ENCODE results near the gene BCAR1.
"Not testable (repeated sequence)": the region's sequence is repeated elsewhere in the genome, so short reads cannot be mapped to it uniquely, and the experiment has no call there.

Gene BCAR1

GRCh38 chr16:75272629-75273028 is 21.2 kb upstream of the BCAR1 start:
- not testable (repeated sequence) for FAIRE-seq; DNase-seq (ENCODE audit: insufficient read length, low spot score)

GRCh38 chr16:75272097-75272551 is 20.7 kb upstream of the BCAR1 start:
- FAIRE-seq (peak; percentile 35), DNase-seq (ENCODE audit: insufficient read length, low spot score) (no peak)

GRCh38 chr16:75271441-75272096 is 20.1 kb upstream of the BCAR1 start:
- DNase-seq (ENCODE audit: insufficient read length, low spot score): no peak
- FAIRE-seq: no peak

- not testable (repeated sequence) for FAIRE-seq; DNase-seq (ENCODE audit: insufficient read length, low spot score)
Observed at GRCh38 chr16:75269358-75269757, 17.9 kb upstream of the BCAR1 start.

- DNase-seq (ENCODE audit: insufficient read length, low spot score) (no peak), FAIRE-seq (no peak)
Observed at GRCh38 chr16:75267631-75268264, 16.3 kb upstream of the BCAR1 start.

- DNase-seq (ENCODE audit: insufficient read length, low spot score) (no peak), FAIRE-seq (no peak)
Observed at GRCh38 chr16:75266738-75267630, 15.6 kb upstream of the BCAR1 start.

- FAIRE-seq (peak; percentile 33), DNase-seq (ENCODE audit: insufficient read length, low spot score) (peak; percentile 97)
Observed at GRCh38 chr16:75265911-75266701, 14.7 kb upstream of the BCAR1 start.

- FAIRE-seq: no peak
- DNase-seq (ENCODE audit: insufficient read length, low spot score): no peak
Observed at GRCh38 chr16:75264999-75265910, 13.8 kb upstream of the BCAR1 start.

GRCh38 chr16:75264457-75264998 is 13.1 kb upstream of the BCAR1 start:
- no peak for FAIRE-seq
- DNase-seq (ENCODE audit: insufficient read length, low spot score): no peak

- DNase-seq (ENCODE audit: insufficient read length, low spot score) (no peak), FAIRE-seq (no peak)
Observed at GRCh38 chr16:75263963-75264445, 12.6 kb upstream of the BCAR1 start.

GRCh38 chr16:75263291-75263962 is 12.0 kb upstream of the BCAR1 start:
- FAIRE-seq (no peak), DNase-seq (ENCODE audit: insufficient read length, low spot score) (no peak)

GRCh38 chr16:75262800-75263127 is 11.3 kb upstream of the BCAR1 start:
- FAIRE-seq (no peak), DNase-seq (ENCODE audit: insufficient read length, low spot score) (no peak)

GRCh38 chr16:75262104-75262799 is 10.8 kb upstream of the BCAR1 start:
- DNase-seq (ENCODE audit: insufficient read length, low spot score) (no peak), FAIRE-seq (no peak)

GRCh38 chr16:75261590-75262078 is 10.2 kb upstream of the BCAR1 start:
- no peak for DNase-seq (ENCODE audit: insufficient read length, low spot score)
- FAIRE-seq: no peak

- DNase-seq (ENCODE audit: insufficient read length, low spot score) (no peak), FAIRE-seq (no peak)
Observed at GRCh38 chr16:75260851-75261589, 9.6 kb upstream of the BCAR1 start.

- no peak for DNase-seq (ENCODE audit: insufficient read length, low spot score)
- FAIRE-seq: no peak
Observed at GRCh38 chr16:75258807-75259141, 7.3 kb upstream of the BCAR1 start.

Data from GM19239 (cell line).